GDM1 (cell line): ENCODE measurements around the gene CD300A.
A peak's percentile ranks its signal among the peaks of the same experiment; 100 is the strongest.

Experiments
- DNase-seq: peaks from one replicate; lab custom pipeline; 2025; lab: John Stamatoyannopoulos, UW

CD300A gene

DNA sequence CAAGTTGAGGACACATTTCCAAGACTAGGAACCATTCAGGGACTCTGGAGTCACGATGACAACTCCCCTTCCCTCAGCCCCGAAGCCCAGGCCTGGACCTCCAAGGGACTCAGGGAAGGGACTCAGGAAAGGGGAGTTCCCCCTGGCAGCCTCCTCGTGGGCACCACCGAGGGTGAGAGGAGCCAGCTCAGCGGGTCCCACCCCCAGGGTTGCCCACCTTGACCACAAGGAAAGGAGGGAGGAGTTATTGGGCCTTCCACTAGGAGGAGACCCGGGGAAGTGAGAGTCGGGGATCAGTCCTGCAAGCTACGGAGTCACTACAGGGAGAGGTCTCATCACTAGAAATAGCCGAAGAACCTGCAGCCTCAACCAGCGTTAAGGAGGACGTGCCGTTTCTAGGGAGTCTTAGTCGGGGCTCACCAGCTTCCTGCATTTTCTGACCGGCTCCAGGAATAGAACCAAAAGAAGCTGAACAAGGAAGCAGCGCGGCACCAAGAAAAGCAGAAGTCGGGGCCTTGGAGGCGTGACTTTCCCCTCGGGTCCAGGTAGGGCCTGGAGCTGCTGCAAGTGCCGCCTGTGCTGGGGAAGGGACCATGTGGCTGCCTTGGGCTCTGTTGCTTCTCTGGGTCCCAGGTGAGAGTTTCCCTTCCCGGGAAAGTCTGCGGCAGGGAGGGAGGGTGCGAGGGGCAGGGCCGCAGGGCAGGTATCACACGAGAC, at the start of gene CD300A:
CD300A (plus strand) TSS at position 524 of the 717 bp plus-strand sequence; CDS start at position 594, 70 bp downstream.
- DNase-seq, result peak; percentile 82

DNA sequence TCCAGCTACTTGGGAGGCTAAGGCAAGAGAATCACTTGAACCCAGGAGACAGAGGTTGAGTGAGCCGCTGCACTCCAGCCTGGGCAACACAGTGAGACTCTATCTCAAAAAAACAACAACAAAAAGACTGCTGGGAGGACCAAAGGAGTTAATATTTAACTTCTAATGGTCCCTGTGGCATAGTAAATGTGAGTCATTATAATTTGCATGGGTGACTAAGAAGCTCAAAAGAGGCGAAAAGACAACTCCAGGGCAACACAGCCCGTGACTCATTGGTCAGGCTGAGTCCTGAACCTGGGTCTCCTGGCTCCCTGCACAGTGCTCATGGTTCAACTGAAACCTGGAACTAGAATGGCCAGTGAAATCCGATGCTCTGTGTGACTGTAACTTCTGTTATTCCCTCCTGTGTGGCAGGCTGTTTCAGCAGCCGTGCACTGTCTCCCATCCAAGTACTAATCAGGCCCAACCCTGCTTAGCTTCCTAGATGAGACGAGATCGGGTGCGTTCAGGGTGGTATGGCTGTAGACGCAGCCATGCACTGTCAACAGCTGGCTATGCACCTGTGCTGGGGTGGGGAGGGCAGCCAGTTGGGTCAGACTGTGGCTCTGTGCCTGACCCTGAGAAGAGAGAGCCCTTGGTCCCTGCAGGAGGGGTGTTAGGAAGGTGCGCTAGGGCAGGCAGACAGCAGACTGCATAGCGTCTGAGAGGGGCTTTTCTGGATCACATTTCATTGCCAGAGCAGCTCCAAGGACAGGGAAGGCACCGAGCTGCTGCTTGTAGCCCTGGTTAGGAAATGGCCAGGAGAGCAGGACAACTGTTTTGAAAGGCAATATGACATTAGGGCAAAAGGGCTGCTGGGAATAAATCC, 49.0 kb upstream of the CD300A start:
- DNase-seq, result no peak

DNA sequence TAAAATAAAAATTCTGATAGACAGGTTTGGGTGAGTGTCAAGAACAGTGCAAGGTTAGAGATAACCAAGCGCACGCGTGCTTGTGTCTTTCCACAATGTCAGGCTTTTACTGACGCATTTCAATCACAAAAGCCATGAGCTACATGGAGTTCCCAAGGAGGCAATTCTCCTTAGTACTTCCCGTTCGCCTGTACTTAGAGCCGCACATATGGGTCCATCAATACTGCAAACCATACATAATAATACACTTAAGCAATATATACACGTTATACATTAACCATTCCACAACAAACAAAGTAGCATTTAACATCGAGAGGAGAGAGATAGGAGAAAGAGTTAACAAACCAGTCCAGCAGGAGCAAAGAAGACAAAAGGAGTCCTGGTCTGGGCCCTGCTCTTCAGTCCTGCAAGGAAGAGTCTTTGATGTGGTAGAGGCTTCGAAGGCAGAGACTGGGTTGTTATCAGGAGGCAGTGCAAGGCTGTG, 46.5 kb upstream of the CD300A start:
- no peak for DNase-seq

- DNase-seq, result no peak
These were observed 42.3 kb upstream of the CD300A start for GRCh38 chr17:74424117-74424516.

DNA sequence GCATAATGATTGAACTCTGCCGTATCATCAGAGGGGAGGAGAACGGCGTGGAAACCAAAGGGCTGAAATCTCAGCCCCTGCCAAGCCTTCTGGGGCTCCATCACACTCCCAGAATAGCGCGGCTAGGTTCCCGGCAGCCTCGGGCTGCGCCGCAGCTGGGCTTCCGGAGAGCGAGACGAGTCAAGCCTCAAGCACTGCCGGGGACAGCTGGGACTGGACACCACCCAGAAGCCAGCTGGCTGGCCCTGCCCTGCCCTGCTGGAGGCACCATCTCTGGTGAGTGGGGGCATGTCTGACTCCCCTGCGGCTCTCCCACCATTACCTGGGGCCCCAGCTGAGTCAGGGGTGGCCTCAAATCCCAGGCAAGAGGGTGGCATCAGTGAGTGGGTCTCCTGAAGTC, 41.8 kb upstream of the CD300A start:
- DNase-seq, result no peak

DNA sequence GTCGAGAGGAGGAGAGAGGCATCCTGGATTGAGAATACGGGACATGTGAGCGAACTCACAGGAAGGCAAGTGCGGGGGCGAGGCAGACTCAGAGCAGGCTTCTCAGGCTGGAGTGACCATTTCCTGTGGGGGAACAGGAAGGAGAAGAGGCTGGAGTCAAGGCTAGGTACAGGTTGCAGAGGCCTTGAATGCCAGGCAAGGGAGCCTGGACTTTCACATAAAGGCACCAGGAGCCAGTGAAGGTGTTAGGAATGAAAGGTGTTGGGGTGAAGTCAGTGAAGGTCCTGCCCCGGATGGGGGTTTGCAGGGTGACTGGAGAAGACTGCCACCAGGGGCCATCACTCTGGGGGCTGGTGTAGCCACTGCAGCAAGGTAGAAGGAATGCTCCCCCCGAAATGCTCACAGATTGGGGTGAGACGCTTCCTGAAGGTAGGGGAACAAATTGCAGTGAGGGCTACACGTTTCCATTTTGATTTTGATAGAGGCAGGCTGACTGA, 39.8 kb upstream of the CD300A start:
- DNase-seq, result no peak

GRCh38 chr17:74427048-74427762, 39.2 kb upstream of the CD300A start:
- DNase-seq, result no peak

DNA sequence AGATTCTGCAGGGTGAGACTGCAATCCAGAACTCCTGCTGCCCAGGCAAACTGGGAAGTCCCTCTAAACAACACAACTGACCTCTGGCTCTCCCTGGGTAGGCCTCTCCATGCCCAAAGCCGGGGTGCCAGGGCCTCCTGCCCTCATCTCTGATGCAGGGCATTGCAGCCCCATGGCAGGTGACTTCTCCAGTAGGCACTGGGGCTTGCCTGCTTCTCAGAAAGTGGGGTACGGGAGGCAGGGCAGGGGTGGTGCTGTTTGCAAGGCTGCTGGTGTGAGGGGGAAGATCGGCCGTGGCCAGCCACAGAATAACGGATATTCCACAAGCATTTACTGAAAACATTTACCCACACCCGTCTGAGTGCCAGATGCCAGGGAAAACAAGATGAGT, 38.7 kb upstream of the CD300A start:
- DNase-seq, result no peak

DNA sequence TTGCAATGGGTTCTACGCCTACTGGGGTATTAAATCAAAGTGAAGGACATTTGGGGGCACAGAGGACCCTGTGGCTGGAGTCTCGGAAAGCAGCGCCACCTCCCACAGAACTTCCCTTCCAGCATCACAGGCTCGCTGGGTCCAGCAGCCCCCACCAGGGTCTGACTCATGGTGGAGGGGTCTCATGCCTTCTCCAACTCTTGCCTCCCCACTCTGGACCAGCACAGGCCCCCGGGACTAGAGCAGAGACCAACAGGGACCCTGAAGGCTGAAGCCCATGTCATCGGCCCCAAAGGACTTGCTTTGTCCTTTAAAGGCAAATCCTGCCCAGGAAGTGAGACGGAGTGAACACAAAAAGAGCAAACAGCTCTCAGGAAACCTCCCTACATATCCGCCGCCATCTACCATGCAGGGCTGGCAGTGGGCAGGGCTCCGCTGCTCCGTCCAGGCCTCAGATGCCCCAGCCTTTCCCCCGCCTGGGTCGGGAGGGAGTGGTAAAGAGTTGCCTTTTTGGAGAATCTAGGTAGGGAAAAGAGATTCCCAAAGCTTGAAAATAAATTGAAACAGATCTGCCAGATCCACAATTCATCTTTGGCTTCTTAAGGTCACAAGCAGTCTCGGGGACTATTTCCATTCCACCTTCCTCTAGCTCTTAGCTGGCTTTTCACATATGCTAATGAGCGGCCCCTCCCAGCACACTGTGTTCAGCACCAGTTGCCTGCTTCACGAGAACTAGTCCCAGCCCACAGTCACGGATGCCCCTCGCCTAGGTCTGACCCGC, 36.6 kb upstream of the CD300A start:
- no peak for DNase-seq

- no peak for DNase-seq
These were observed 36.1 kb upstream of the CD300A start for GRCh38 chr17:74430385-74430705.

GRCh38 chr17:74430706-74431567, 35.5 kb upstream of the CD300A start:
- no peak for DNase-seq

DNA sequence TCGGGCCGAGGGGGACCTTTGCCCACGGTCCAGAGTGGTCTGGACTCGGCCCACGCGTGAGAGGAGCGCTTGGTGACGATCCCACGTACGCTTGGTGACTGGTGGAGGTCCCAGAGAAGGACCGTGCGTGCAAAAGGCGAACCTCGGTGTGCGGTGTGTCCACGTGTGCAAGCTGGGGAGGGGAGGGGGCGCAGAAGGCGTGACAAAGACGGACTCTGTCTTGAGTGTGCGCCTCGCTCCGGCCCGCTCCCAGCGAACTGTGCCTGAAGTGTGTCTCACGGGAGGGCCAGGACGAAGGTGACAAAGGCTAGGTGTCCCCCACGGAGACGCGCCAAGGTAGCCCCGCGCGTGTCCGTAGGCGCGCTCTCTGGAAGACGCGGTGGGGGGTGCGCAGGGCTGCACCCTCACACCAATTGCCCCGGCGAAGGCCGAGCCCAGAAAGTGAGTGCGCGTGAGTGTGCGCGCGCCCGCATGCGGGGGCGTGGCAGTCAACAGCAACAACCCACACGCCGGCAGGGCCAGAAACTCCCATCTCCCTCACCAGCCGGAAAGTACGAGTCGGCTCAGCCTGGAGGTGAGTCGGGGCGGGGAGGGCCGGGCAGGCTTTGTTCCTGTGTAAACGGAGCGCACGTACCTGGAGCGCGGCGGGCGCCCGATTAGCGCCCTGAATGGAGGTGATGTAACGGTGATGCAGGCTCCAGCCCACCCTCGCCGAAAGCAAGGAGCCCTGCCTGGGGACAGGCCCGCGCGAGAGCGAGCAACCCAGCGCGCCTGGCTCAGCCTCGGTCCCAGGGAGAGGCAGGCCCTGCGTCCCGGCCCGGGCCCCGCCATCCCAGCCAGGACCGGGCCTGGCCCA, 34.6 kb upstream of the CD300A start, which contains the start of gene GPRC5C:
GPRC5C (plus strand) TSS at position 521 of the 856 bp plus-strand sequence. CDS start 7,689 bp downstream, outside the sequence.
- DNase-seq, result no peak

GRCh38 chr17:74432424-74432690, 34.1 kb upstream of the CD300A start:
- no peak for DNase-seq

DNA sequence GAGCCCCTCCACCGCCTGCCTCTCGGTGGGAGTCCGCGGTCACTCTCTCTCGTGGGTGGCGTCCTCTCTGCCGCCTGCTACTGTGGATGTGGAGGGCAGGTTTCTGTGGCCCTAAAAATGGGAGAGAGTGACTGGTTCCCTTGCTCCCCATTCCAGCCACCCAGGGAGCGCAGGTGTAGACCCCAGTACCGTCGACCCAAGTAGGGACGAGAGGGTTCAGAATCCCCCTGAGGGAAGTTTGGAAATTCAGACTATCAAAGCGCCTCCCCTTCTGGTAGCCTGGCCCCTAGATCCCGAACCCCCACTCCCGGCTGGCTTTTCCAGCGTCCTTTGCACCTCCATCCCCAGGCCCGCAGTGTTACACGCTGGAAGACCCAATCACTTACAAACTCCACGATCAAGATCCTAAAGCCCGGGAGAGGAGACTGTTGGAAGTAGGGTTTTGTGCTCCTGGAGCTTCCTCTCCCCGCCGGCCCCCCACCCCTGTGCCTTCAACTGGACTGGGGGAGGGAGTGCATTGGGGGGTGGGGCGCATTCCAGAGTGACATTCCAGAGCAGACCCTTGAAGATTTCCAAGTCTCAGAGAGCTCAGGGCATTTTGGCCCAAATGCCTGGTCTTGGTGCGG, 33.6 kb upstream of the CD300A start:
- DNase-seq, result no peak

- DNase-seq, result no peak
These were observed 32.9 kb upstream of the CD300A start for GRCh38 chr17:74433421-74434121.

- no peak for DNase-seq
These were observed 30.6 kb upstream of the CD300A start for GRCh38 chr17:74435775-74436359.

- DNase-seq, result no peak
These were observed 28.7 kb upstream of the CD300A start for GRCh38 chr17:74437702-74438101.
